Fibroblast of lung (primary cell): Measurements from ENCODE around the gene HDAC4. TPM values are rescaled to one million over a fixed set of nuclear protein-coding genes. Genes with fewer than 3 reads are reported as not detected.

Source experiments
- DNase-seq, 2 donors: peaks; one replicate each; pipeline versions ENCODE4 v3.0.0 to v3.0.0-alpha.2; 2010; ENCODE audit warnings: low read depth in 2 of 2
- H2AFZ ChIP-seq: 2 replicates; pipeline ENCODE4 v1.5.1; 2012; ENCODE audit warnings: low read length, control low read depth, inconsistent platforms
- H3K27ac ChIP-seq: 2 replicates; pipeline ENCODE4 v1.5.1; 2011; ENCODE audit warnings: low read length, control low read depth; ENCODE audit not compliant: insufficient read depth
- H3K27me3 ChIP-seq: 2 replicates; pipeline ENCODE4 v1.5.1; 2011; ENCODE audit warnings: mild to moderate bottlenecking, low read length; ENCODE audit not compliant: control insufficient read depth, insufficient read depth
- H3K36me3 ChIP-seq: 2 replicates; pipeline ENCODE4 v1.5.1; 2011; ENCODE audit warnings: low read length; ENCODE audit not compliant: control insufficient read depth, insufficient read depth
- H3K4me1 ChIP-seq: 2 replicates; pipeline ENCODE4 v1.5.1; 2011; ENCODE audit warnings: low read length; ENCODE audit not compliant: control insufficient read depth, insufficient read depth; ENCODE audit errors: extremely low read depth
- H3K4me2 ChIP-seq: 2 replicates; pipeline ENCODE4 v1.5.1; 2011; ENCODE audit warnings: low read length, control low read depth; ENCODE audit not compliant: insufficient read depth; ENCODE audit errors: extremely low read depth
- H3K4me3 ChIP-seq, 4 experiments: fragments of 200-600 bp in 1 of 4; sonication (generic) in 1 of 4; replicated peaks in 1 of 4; 2 replicates each; pipeline ENCODE4 v1.5.1; 2011 to 2016; ENCODE audit warnings: low read length in 4 of 4, low read depth in 3 of 4, mild to moderate bottlenecking in 3 of 4, control low read depth in 2 of 4, inconsistent platforms in 1 of 4, mixed read lengths in 1 of 4; ENCODE audit not compliant: insufficient read depth in 1 of 4; ENCODE audit errors: control extremely low read depth in 1 of 4
- H3K79me2 ChIP-seq: 2 replicates; pipeline ENCODE4 v1.5.1; 2012; ENCODE audit warnings: mild to moderate bottlenecking, low read length, inconsistent platforms; ENCODE audit not compliant: control insufficient read depth, insufficient read depth
- H3K9ac ChIP-seq: 2 replicates; pipeline ENCODE4 v1.5.1; 2011; ENCODE audit warnings: mild to moderate bottlenecking, low read length, control low read depth; ENCODE audit not compliant: insufficient read depth
- H3K9me3 ChIP-seq: 2 replicates; pipeline ENCODE4 v1.5.1; 2012; ENCODE audit warnings: low read depth, low read length; ENCODE audit not compliant: control insufficient read depth, insufficient read depth
- H4K20me1 ChIP-seq: 2 replicates; pipeline ENCODE4 v1.5.1; 2011; ENCODE audit warnings: low read length; ENCODE audit not compliant: control insufficient read depth, insufficient read depth; ENCODE audit errors: extremely low read depth
- EZH2 ChIP-seq: IDR thresholded peaks from 2 replicates; pipeline ENCODE4 v1.5.1; 2012; ENCODE audit warnings: low read length, control low read depth, mild to moderate bottlenecking; ENCODE audit errors: missing control alignments
- polyA plus RNA-seq, 2 donors: library from polyadenylated mRNA; depleted of rRNA in 1 of 2; stranded (reverse) in 1 of 2; unstranded in 1 of 2; fragments of >200 nt; gene quantifications; 2 replicates each; pipeline ENCODE4 v1.2.1, GENCODE V29; 2011 to 2012; ENCODE audit warnings: missing spikeins in 1 of 2
- total RNA-seq: library from RNA; depleted of rRNA; stranded (reverse); fragments of >200 nt; gene quantifications from 2 replicates; pipeline ENCODE4 v1.2.1, GENCODE V29; 2014
- TF ChIP-seq, protein P1 (sequence below), 2 donors: IDR thresholded peaks in 1 of 2; conservative IDR thresholded peaks in 1 of 2; 1 replicate in 1 of 2; 2 replicates in 1 of 2; pipeline ENCODE4 v1.5.1; 2011 to 2012; ENCODE audit warnings: low read length in 2 of 2, control low read depth in 1 of 2, inconsistent platforms in 1 of 2, low read depth in 1 of 2, mild to moderate bottlenecking in 1 of 2

HDAC4 gene
- total and polyA plus RNA-seq, 2 donors (not counting 1 experiment from before 2014, with no cell fraction given), result 7.4 to 19.8 TPM

DNA sequence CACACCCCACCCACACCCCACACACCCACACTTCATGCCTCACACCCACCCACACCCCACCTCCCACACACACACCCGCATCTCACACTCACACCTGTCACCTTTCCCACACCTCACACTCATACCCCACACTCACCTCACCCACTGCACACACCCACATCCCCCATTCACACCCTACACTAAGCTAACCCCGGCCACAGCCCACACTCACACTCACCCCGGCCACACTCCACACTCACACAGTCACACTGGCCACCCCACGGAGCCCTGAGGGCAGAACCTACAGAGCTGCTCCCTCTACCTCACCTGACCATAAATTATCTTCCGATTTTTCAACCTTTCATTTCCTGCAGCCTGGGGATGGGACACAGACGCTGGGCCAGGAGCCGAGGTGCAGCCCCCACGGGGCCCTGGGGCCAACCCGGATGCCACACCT, 241.3 kb downstream of the HDAC4 start:
- Histone ChIP-seq H4K20me1 (no peaks in the 10 kb centered on the region), H3K36me3 (peaks cover 2% of the 10 kb centered on the region), H3K9ac (no peak overlapping the region), H2AFZ (no peak overlapping the region), H3K27ac (no peak overlapping the region), H3K9me3 (no peaks in the 10 kb centered on the region), H3K27me3 (no peaks in the 10 kb centered on the region), H3K79me2 (no peaks in the 10 kb centered on the region), H3K4me1 (no peaks in the 10 kb centered on the region), H3K4me2 (no peak overlapping the region), H3K4me3 (no peak overlapping the region)
- no peak for TF ChIP-seq EZH2
- TF ChIP-seq, protein P1, sequence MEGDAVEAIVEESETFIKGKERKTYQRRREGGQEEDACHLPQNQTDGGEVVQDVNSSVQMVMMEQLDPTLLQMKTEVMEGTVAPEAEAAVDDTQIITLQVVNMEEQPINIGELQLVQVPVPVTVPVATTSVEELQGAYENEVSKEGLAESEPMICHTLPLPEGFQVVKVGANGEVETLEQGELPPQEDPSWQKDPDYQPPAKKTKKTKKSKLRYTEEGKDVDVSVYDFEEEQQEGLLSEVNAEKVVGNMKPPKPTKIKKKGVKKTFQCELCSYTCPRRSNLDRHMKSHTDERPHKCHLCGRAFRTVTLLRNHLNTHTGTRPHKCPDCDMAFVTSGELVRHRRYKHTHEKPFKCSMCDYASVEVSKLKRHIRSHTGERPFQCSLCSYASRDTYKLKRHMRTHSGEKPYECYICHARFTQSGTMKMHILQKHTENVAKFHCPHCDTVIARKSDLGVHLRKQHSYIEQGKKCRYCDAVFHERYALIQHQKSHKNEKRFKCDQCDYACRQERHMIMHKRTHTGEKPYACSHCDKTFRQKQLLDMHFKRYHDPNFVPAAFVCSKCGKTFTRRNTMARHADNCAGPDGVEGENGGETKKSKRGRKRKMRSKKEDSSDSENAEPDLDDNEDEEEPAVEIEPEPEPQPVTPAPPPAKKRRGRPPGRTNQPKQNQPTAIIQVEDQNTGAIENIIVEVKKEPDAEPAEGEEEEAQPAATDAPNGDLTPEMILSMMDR (conservative IDR thresholded peaks at IDR 0.05 in 1 of 2, IDR thresholded peaks at IDR 0.05 in 1 of 2; ENCODE audit: low read depth in 1 of 2, low read length in 2 of 2), result no peak
- no peak for DNase-seq

DNA sequence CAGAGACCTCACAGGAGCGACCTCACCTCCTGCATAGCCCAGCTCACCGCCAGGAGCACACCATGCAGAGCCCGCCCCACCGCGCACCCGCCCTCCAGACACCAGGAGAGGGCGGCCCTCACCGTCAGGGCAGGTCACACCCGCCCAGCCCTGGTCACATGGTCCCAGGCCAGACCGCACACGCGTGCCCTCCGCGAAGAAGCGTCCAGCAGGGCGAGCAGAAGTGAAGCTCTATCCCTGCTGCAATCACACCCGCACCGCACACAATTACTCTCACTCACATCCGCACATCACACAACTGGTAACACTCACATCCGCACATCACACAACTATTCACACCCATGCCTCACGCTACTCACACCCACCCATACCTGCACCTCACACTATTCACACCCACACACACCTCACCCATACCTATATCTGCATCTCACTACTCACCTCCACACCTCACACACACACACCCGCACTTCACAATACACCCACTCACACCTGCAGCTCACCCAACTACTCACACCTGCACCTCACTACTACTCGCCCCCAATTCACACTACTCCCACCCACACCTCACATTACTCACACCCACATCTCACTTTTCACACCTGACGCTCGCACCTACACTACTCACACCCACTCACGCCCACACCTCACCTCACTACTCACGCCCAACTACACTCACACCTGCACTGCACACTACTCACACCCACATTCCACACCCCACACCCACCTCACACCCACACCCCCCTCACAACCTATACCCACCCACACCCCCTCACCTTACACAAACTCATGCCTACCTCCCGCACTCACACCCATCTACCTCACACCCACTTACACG, 242.0 kb downstream of the HDAC4 start:
- Histone ChIP-seq H2AFZ (no peak overlapping the region), H3K4me1 (no peaks in the 10 kb centered on the region), H3K27ac (no peak overlapping the region), H4K20me1 (no peaks in the 10 kb centered on the region), H3K79me2 (no peaks in the 10 kb centered on the region), H3K36me3 (peaks cover 3% of the 10 kb centered on the region), H3K4me2 (no peak overlapping the region), H3K9me3 (no peaks in the 10 kb centered on the region), H3K4me3 (no peak overlapping the region), H3K9ac (no peak overlapping the region), H3K27me3 (no peaks in the 10 kb centered on the region)
- no peak for DNase-seq
- TF ChIP-seq, protein P1 (conservative IDR thresholded peaks at IDR 0.05 in 1 of 2, IDR thresholded peaks at IDR 0.05 in 1 of 2; ENCODE audit: low read depth in 1 of 2, low read length in 2 of 2), result no peak
- no peak for TF ChIP-seq EZH2

DNA sequence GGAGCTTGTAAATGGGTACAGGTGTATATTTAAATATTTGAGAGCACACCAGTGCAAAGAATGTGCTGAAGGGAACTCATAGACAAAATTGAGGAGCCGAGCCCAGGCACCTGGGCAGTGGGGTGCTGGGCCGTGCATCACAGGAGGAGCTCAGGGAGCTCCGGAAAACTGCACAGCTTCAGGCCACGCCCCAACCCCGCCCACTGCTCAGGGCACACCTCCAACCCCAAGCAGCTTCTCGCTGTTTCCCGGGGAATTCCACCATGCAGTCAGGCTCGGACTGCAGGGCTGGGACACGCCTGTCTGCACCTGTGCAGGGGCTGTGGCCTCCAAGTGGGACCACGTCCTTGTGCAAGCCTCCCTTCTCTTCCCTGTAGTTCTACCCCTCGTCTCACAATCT, 243.0 kb downstream of the HDAC4 start:
- no peak for DNase-seq
- TF ChIP-seq, protein P1 (conservative IDR thresholded peaks at IDR 0.05 in 1 of 2, IDR thresholded peaks at IDR 0.05 in 1 of 2; ENCODE audit: low read depth in 1 of 2, low read length in 2 of 2), result no peak
- TF ChIP-seq EZH2, result no peak
- H3K36me3 ChIP-seq, result peaks cover 3% of the 10 kb centered on the region
- H3K9me3 ChIP-seq, result no peaks in the 10 kb centered on the region
- no peak overlapping the region for H3K4me2 ChIP-seq
- H4K20me1 ChIP-seq, result no peaks in the 10 kb centered on the region
- no peak overlapping the region for H2AFZ ChIP-seq
- H3K4me3 ChIP-seq, result no peak overlapping the region
- H3K27me3 ChIP-seq, result no peaks in the 10 kb centered on the region
- H3K4me1 ChIP-seq, result no peaks in the 10 kb centered on the region
- no peaks in the 10 kb centered on the region for H3K79me2 ChIP-seq
- no peak overlapping the region for H3K27ac ChIP-seq
- no peak overlapping the region for H3K9ac ChIP-seq
